Progenitor cell of endocrine pancreas (in vitro differentiated cells): Measurements from ENCODE around the gene CPEB4. TPM values are rescaled to one million over a fixed set of nuclear protein-coding genes. Genes with fewer than 3 reads are reported as not detected.

ENCODE experiments used
- DNase-seq: peaks from one replicate; pipeline ENCODE4 v3.0.0; 2021; ENCODE audit warnings: low spot score; ENCODE audit not compliant: unreplicated experiment
- H3K27ac Mint-ChIP-seq: 2 replicates; pipeline ENCODE4 v1.8.0; 2021; ENCODE audit warnings: mild to moderate bottlenecking, moderate library complexity, mixed read lengths
- H3K27me3 Mint-ChIP-seq: 2 replicates; pipeline ENCODE4 v1.8.0; 2021; ENCODE audit warnings: mixed read lengths
- H3K36me3 Mint-ChIP-seq: 2 replicates; pipeline ENCODE4 v1.8.0; 2022; ENCODE audit warnings: mixed read lengths; ENCODE audit not compliant: insufficient read depth
- H3K4me1 Mint-ChIP-seq: 2 replicates; pipeline ENCODE4 v1.8.0; 2021; ENCODE audit warnings: low read depth, mixed read lengths
- H3K4me3 Mint-ChIP-seq: 2 replicates; pipeline ENCODE4 v1.8.0; 2021; ENCODE audit warnings: low read depth, mild to moderate bottlenecking, moderate library complexity, mixed read lengths
- H3K9me3 Mint-ChIP-seq: 2 replicates; pipeline ENCODE4 v1.8.0; 2021; ENCODE audit warnings: low read depth, mixed read lengths
- CTCF ChIP-seq: fragments of 200-600 bp; sonication (generic); IDR thresholded peaks from one replicate; pipeline ENCODE4 v1.5.0; 2021; ENCODE audit warnings: antibody characterized with exemption, mild to moderate bottlenecking; ENCODE audit not compliant: unreplicated experiment
- total RNA-seq: library from RNA; stranded (reverse); gene quantifications from 2 replicates; pipeline ENCODE4 v1.2.1, GENCODE V29; 2021

The CPEB4 gene
- total RNA-seq, 1 donor from 2014 or later, result 16.7 TPM

DNA sequence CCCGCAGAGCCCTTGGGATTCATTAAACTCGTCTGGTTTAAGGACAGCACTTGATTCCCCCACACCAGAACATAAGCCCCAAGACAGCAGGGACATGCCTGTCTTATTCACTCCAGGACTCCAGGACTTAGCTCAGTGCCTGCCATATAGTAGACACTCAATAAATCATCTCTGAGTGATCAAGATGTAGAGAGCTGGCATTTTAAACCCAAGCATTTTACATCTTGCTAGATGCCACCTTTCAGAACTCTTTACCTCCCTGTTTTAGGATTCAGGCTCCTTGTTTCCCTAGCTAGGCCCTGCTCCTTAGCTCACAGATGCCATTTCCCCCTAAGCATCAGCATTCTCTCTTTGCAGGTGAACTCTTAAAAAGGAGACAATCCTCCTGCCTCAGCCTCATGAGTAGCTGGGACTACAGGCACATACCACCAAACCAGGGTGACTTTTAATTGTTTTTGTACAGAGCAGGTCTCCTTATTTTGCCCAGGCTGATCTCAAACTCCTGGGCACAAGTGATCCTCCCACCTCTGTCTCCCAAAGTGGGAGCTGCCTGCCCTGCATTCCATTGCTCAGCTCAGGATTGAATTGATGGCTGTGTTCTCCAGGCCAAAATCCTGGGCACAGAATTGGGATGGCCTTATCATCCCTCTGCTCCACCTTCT, 32.0 kb upstream of the CPEB4 start:
- H3K9me3 Mint-ChIP-seq, result peaks cover 3% of the 10 kb centered on the region
- H3K27me3 Mint-ChIP-seq, result peaks cover 17% of the 10 kb centered on the region
- peaks cover 30% of the 10 kb centered on the region for H3K4me1 Mint-ChIP-seq
- DNase-seq, result no peak
- peak overlapping the region; percentile 87 for H3K27ac Mint-ChIP-seq
- H3K4me3 Mint-ChIP-seq, result no peak overlapping the region
- TF ChIP-seq CTCF, result no peak
- H3K36me3 Mint-ChIP-seq, result no peaks in the 10 kb centered on the region

GRCh38 chr5:173857234-173857633, 30.9 kb upstream of the CPEB4 start:
- no peak for DNase-seq
- peaks cover 3% of the 10 kb centered on the region for H3K9me3 Mint-ChIP-seq
- peaks cover 33% of the 10 kb centered on the region for H3K4me1 Mint-ChIP-seq
- H3K36me3 Mint-ChIP-seq, result no peaks in the 10 kb centered on the region
- TF ChIP-seq CTCF, result no peak
- H3K4me3 Mint-ChIP-seq, result no peak overlapping the region
- H3K27me3 Mint-ChIP-seq, result peaks cover 11% of the 10 kb centered on the region
- no peak overlapping the region for H3K27ac Mint-ChIP-seq

- Mint-ChIP-seq H3K36me3 (no peaks in the 10 kb centered on the region), H3K27me3 (peaks cover 8% of the 10 kb centered on the region), H3K27ac (no peak overlapping the region), H3K4me1 (peaks cover 34% of the 10 kb centered on the region), H3K4me3 (no peak overlapping the region), H3K9me3 (peaks cover 3% of the 10 kb centered on the region)
- TF ChIP-seq CTCF, result no peak
- no peak for DNase-seq
Measured at GRCh38 chr5:173858021-173858669, 30.0 kb upstream of the CPEB4 start.

DNA sequence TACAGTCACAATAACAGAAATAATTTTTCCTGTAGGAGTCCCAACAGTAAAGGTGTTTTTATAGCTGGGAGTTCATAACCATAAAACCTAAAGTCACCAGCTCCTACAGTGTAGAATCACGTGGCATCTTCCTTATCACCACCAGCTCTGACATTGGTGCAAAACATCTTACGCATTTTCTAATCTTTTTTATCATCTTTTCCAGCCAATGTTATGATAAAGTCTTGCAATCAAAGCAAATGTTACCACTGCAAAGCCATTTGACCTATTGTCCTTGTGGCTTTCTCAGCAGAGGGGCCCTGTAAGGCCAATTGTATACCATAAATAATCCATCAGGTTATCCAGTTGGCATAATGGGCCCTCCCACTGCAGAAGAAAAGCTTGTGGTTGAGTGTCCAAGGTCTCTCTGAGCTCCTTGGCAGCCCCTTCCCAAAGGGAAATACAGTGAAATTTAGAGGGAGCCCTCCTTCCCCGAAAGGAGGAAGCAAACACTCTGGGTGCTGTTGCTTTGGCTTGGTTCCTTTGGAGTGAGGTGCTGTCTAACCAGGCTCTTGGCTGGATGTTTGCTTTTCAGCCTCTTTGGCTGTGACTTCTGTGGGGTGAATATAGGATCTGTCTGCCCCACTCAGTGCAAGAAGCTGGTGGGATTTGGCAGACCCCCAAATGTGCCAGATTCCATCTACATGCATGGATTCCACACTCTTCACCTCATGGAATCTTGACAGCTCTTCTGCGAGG, 29.3 kb upstream of the CPEB4 start:
- TF ChIP-seq CTCF, result no peak
- H3K27ac Mint-ChIP-seq, result no peak overlapping the region
- peaks cover 34% of the 10 kb centered on the region for H3K4me1 Mint-ChIP-seq
- H3K9me3 Mint-ChIP-seq, result peaks cover 3% of the 10 kb centered on the region
- H3K4me3 Mint-ChIP-seq, result no peak overlapping the region
- no peak for DNase-seq
- no peaks in the 10 kb centered on the region for H3K36me3 Mint-ChIP-seq
- peaks cover 8% of the 10 kb centered on the region for H3K27me3 Mint-ChIP-seq

- Mint-ChIP-seq H3K4me3 (no peak overlapping the region), H3K27ac (peak overlapping the region; percentile 82), H3K36me3 (no peaks in the 10 kb centered on the region), H3K4me1 (peaks cover 34% of the 10 kb centered on the region), H3K27me3 (peaks cover 8% of the 10 kb centered on the region), H3K9me3 (peaks cover 3% of the 10 kb centered on the region)
- no peak for DNase-seq
- no peak for TF ChIP-seq CTCF
Measured at GRCh38 chr5:173859408-173860159, 28.6 kb upstream of the CPEB4 start.
